HepG2 (cell line): ENCODE measurements around the gene PLBD2. TPM values are rescaled to one million over a fixed set of nuclear protein-coding genes. Genes with fewer than 3 reads are reported as not detected.

Experiments used
- ATAC-seq: fragments of 200-7000 bp; cut with Tn5 transposase; 3 replicates; pipeline ENCODE4 v1.9.1; 2020; ENCODE audit warnings: mild to moderate bottlenecking, moderate library complexity
- BruUV-seq: library from RNA; stranded (reverse); fragments of 400-500 nt; replicated peaks from 2 replicates; lab custom pipeline; 2021; lab: Mats Ljungman, UMichigan
- CTCF ChIA-PET: fragments of 300-600 bp; formaldehyde crosslinking; extraction: SDS; loops from one replicate; lab custom pipeline; 2021; ENCODE audit warnings: low total read pairs, inconsistent platforms, low intra/inter-chr PET ratio; lab: Yijun Ruan, JAX
- POLR2A ChIA-PET: fragments of 350-600 bp; sonication (Branson Sonifier 250); formaldehyde crosslinking; loops from one replicate; lab custom pipeline; 2020; ENCODE audit warnings: antibody characterized with exemption, inconsistent platforms; lab: Yijun Ruan, JAX
- DNase-seq: peaks from one replicate; pipeline ENCODE4 v3.0.0-alpha.2; 2015; ENCODE audit warnings: low spot score
- FAIRE-seq: peaks from 3 replicates; lab custom pipeline; 2011; peaks lifted over from hg19 to GRCh38; lab: Jason Lieb, UNC
- H2AFZ ChIP-seq: one replicate; pipeline ENCODE4 v1.6.1; 2011; ENCODE audit warnings: low read length, inconsistent platforms
- H3K27ac ChIP-seq: fragments of 300-600 bp; 3 replicates; pipeline ENCODE4 v1.8.0; 2011; ENCODE audit warnings: mixed run types, mild to moderate bottlenecking, mixed read lengths, low read length, inconsistent platforms; ENCODE audit not compliant: insufficient read depth; ENCODE audit errors: extremely low read length
- H3K27me3 ChIP-seq, 2 experiments: fragments of 200-600 bp in 1 of 2; 2 replicates in 1 of 2; 3 replicates in 1 of 2; pipeline versions ENCODE4 v1.6.0 to v1.8.0; 2011; ENCODE audit warnings: low read length in 2 of 2, mild to moderate bottlenecking in 2 of 2, moderate library complexity in 2 of 2, inconsistent platforms in 1 of 2; ENCODE audit not compliant: insufficient read depth in 2 of 2, control insufficient read depth in 1 of 2
- H3K36me3 ChIP-seq, 2 experiments: fragments of 200-600 bp in 1 of 2; replicated peaks in 1 of 2; 2 replicates in 1 of 2; 3 replicates in 1 of 2; pipeline versions ENCODE4 v1.5.1 to v1.8.0; 2011; ENCODE audit warnings: low read length in 2 of 2, inconsistent platforms in 1 of 2; ENCODE audit not compliant: insufficient read depth in 2 of 2, control insufficient read depth in 1 of 2
- H3K4me1 ChIP-seq: 2 replicates; pipeline ENCODE4 v1.5.1; 2012; ENCODE audit warnings: low read length, inconsistent platforms; ENCODE audit not compliant: insufficient read depth
- H3K4me2 ChIP-seq: 2 replicates; pipeline ENCODE4 v1.6.0; 2011; ENCODE audit warnings: low read depth, low read length, inconsistent platforms
- H3K4me3 ChIP-seq, 3 experiments: fragments of 200-600 bp in 1 of 3; sonication (generic), shearing (Covaris generic) in 1 of 3; replicated peaks in 1 of 3; 2 replicates each; pipeline ENCODE4 v1.5.1; 2011 to 2016; ENCODE audit warnings: low read length in 3 of 3, inconsistent platforms in 2 of 3, low read depth in 2 of 3, mild to moderate bottlenecking in 2 of 3, control low read depth in 1 of 3, mixed read lengths in 1 of 3; ENCODE audit not compliant: insufficient read depth in 1 of 3
- H3K79me2 ChIP-seq: one replicate; pipeline ENCODE4 v1.6.1; 2011; ENCODE audit warnings: low read length, inconsistent platforms; ENCODE audit not compliant: insufficient read depth
- H3K9ac ChIP-seq: 2 replicates; pipeline ENCODE4 v1.6.0; 2011; ENCODE audit warnings: mild to moderate bottlenecking, low read depth, low read length, inconsistent platforms; ENCODE audit not compliant: insufficient read depth
- H3K9me3 ChIP-seq: 2 replicates; pipeline ENCODE4 v1.5.1; 2012; ENCODE audit warnings: mild to moderate bottlenecking, low read length
- H4K20me1 ChIP-seq: 2 replicates; pipeline ENCODE4 v1.6.0; 2011; ENCODE audit warnings: inconsistent platforms, mild to moderate bottlenecking, low read length, moderate library complexity; ENCODE audit not compliant: insufficient read depth
- AGO1 ChIP-seq: fragments of 200-400 bp; formaldehyde crosslinking; IDR thresholded peaks from 2 replicates; pipeline ENCODE4 v1.6.1; 2017; ENCODE audit warnings: mild to moderate bottlenecking, low read depth, low read length, moderate library complexity; ENCODE audit not compliant: poor library complexity, severe bottlenecking
- ATF1 ChIP-seq: IDR thresholded peaks from 2 replicates; pipeline ENCODE4 v1.6.1; 2016; ENCODE audit warnings: mild to moderate bottlenecking, control low read depth
- GTF3A ChIP-seq: sonication (generic); formaldehyde crosslinking; conservative IDR thresholded peaks from 2 replicates; pipeline ENCODE4 v1.4.0; 2020; ENCODE audit warnings: mild to moderate bottlenecking, missing genetic modification reagents
- MTF2 ChIP-seq: sonication (generic); formaldehyde crosslinking; IDR thresholded peaks from 2 replicates; pipeline ENCODE4 v1.5.0; 2020; ENCODE audit warnings: missing genetic modification reagents, borderline replicate concordance
- REXO4 ChIP-seq: sonication (generic); formaldehyde crosslinking; IDR thresholded peaks from 2 replicates; pipeline ENCODE4 v1.8.0; 2022; ENCODE audit warnings: missing genetic modification reagents, mild to moderate bottlenecking, borderline replicate concordance
- ZFP36L1 ChIP-seq: sonication (generic); formaldehyde crosslinking; IDR thresholded peaks from 2 replicates; pipeline ENCODE4 v1.8.0; 2022; ENCODE audit warnings: mild to moderate bottlenecking, missing genetic modification reagents, moderate library complexity
- ZNF660 ChIP-seq: sonication (generic); formaldehyde crosslinking; IDR thresholded peaks from 2 replicates; pipeline ENCODE4 v1.5.1; 2020; ENCODE audit warnings: mild to moderate bottlenecking, low read depth, missing genetic modification reagents, borderline replicate concordance
- ZNF768 ChIP-seq: sonication (generic); formaldehyde crosslinking; IDR thresholded peaks from 2 replicates; pipeline ENCODE4 v1.4.0; 2020; ENCODE audit warnings: missing genetic modification reagents
- WGBS: methylation state at CpG from one replicate; pipeline ENCODE4 v1.1.6; 2017; ENCODE audit warnings: low lambda C conversion rate; 5-methylcytosine and 5-hydroxymethylcytosine counted together
- in situ Hi-C: cut with HindIII; loops from 2 replicates; pipeline ENCODE4 v1.10.0; 2017; ENCODE audit warnings: low pct_unique_long_range_greater_than_20kb; ENCODE audit not compliant: extremely low pct_ligation_motif_present
- intact Hi-C: fragments of 100-400 bp; cut with micrococcal nuclease; formaldehyde crosslinking; loops from one replicate; pipeline ENCODE4 v1.10.0; 2022; ENCODE audit not compliant: unreplicated experiment
- polyA plus RNA-seq, 8 experiments: library from polyadenylated mRNA; depleted of rRNA in 3 of 8; stranded (reverse) in 7 of 8; unstranded in 1 of 8; fragments of >200 nt; fragmentation: Illumina TruSeq in 4 of 8; extraction: Trizol in 4 of 8; gene quantifications; 2 replicates each; pipeline versions ENCODE4 v1.2.1 to v1.2.3, GENCODE V29; 2011 to 2016; ENCODE audit warnings: low read depth in 4 of 8, missing spikeins in 1 of 8, mixed read lengths in 1 of 8; ENCODE audit not compliant: insufficient read depth in 1 of 8
- total RNA-seq, 5 experiments: library from RNA; depleted of rRNA; stranded (reverse); fragments of >200 nt; fragmentation: Illumina TruSeq; extraction: Trizol; gene quantifications; 2 replicates each; pipeline ENCODE4 v1.2.3, GENCODE V29; 2016; ENCODE audit warnings: low read depth in 1 of 5
- TF ChIP-seq, protein P1 (sequence below): sonication (generic); formaldehyde crosslinking; IDR thresholded peaks from 2 replicates; pipeline ENCODE4 v1.8.0; 2022; ENCODE audit warnings: missing genetic modification reagents, low read depth, mild to moderate bottlenecking, borderline replicate concordance
- TF ChIP-seq, protein P2 (sequence below): sonication (generic); formaldehyde crosslinking; IDR thresholded peaks from 2 replicates; pipeline ENCODE4 v1.8.1; 2023; ENCODE audit warnings: missing genetic modification reagents, mild to moderate bottlenecking, borderline replicate concordance
- TF ChIP-seq, protein P3 (sequence below): sonication (generic); formaldehyde crosslinking; IDR thresholded peaks from 2 replicates; pipeline ENCODE4 v1.4.0; 2020; ENCODE audit warnings: missing genetic modification reagents, borderline replicate concordance
- TF ChIP-seq, protein P4 (sequence below): sonication (generic); formaldehyde crosslinking; IDR thresholded peaks from 2 replicates; pipeline ENCODE4 v1.4.0; 2020; ENCODE audit warnings: missing genetic modification reagents, borderline replicate concordance

Gene PLBD2
- total and polyA plus RNA-seq, 2 of the 13 experiments (the other 11 are each of a cell fraction or from before 2014, with no cell fraction given), result 6.7 to 8.5 TPM

DNA sequence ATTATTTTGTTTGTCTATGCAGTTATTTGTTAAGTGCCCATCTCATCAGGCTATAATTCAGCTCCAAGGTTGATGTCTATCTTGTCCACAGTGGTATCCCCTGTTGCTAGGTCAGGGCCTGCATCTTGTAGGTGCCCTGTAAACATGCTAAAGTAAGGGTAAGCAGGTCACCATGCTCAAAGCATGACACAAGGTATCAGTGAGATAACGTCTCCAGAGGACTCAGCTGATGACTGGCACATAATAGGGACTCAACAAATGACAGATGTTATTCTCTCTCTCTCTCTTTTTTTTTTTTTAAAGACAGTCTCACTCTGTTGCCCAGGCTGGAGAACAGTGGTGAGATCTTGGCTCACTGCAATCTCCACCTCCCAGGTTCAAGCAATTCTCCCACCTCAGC is 66.1 kb downstream of the PLBD2 start:
- no peak overlapping the region for H3K4me3 ChIP-seq
- H3K79me2 ChIP-seq, result no peaks in the 10 kb centered on the region
- H3K27ac ChIP-seq, result no peak overlapping the region
- CTCF ChIA-PET, result interaction anchor here (0.8 to 2.0 kb wide), 3 partner anchors 112 to 227 kb away, joined by 3 to 18 read pairs (median 6); no protein-coding TSS in a partner anchor
- H3K27me3 ChIP-seq, result no peaks in the 10 kb centered on the region
- no peak overlapping the region for H3K4me2 ChIP-seq
- H3K36me3 ChIP-seq, result no peaks in the 10 kb centered on the region
- no peak overlapping the region for H3K9ac ChIP-seq
- BruUV-seq, result no TSS peak
- POLR2A ChIA-PET, result no interaction called here
- FAIRE-seq (no peak), ATAC-seq (no peak), DNase-seq (no peak)
- no peak overlapping the region for H2AFZ ChIP-seq
- 85% methylated on average over 1 of the region's 1 CpG for WGBS
- no peaks in the 10 kb centered on the region for H4K20me1 ChIP-seq
- intact Hi-C loops, result loop anchor here (10.0 kb wide), 1 partner anchor 230 kb away; no protein-coding TSS in a partner anchor
- in situ Hi-C loops, result no loop called here
- TF ChIP-seq, protein P1, sequence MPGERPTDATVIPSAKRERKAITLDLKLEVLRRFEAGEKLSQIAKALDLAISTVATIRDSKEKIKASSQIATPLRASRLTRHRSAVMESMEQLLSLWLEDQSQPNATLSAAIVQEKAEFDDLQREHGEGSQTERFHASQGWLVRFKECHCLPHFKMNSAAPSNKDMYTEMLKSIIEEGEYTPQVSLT (CRISPR knock-in tag), result no peak
- TF ChIP-seq AGO1 (no peak), GTF3A (CRISPR knock-in tag) (no peak), ATF1 (CRISPR knock-in tag) (no peak), MTF2 (CRISPR knock-in tag) (no peak), ZNF768 (CRISPR knock-in tag) (no peak), ZFP36L1 (CRISPR knock-in tag) (no peak), ZNF660 (CRISPR knock-in tag) (no peak), REXO4 (CRISPR knock-in tag) (no peak)
- TF ChIP-seq, protein P2, sequence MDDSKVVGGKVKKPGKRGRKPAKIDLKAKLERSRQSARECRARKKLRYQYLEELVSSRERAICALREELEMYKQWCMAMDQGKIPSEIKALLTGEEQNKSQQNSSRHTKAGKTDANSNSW (CRISPR knock-in tag), result no peak
- TF ChIP-seq, protein P3, sequence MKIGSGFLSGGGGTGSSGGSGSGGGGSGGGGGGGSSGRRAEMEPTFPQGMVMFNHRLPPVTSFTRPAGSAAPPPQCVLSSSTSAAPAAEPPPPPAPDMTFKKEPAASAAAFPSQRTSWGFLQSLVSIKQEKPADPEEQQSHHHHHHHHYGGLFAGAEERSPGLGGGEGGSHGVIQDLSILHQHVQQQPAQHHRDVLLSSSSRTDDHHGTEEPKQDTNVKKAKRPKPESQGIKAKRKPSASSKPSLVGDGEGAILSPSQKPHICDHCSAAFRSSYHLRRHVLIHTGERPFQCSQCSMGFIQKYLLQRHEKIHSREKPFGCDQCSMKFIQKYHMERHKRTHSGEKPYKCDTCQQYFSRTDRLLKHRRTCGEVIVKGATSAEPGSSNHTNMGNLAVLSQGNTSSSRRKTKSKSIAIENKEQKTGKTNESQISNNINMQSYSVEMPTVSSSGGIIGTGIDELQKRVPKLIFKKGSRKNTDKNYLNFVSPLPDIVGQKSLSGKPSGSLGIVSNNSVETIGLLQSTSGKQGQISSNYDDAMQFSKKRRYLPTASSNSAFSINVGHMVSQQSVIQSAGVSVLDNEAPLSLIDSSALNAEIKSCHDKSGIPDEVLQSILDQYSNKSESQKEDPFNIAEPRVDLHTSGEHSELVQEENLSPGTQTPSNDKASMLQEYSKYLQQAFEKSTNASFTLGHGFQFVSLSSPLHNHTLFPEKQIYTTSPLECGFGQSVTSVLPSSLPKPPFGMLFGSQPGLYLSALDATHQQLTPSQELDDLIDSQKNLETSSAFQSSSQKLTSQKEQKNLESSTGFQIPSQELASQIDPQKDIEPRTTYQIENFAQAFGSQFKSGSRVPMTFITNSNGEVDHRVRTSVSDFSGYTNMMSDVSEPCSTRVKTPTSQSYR (CRISPR knock-in tag), result no peak
- TF ChIP-seq, protein P4, sequence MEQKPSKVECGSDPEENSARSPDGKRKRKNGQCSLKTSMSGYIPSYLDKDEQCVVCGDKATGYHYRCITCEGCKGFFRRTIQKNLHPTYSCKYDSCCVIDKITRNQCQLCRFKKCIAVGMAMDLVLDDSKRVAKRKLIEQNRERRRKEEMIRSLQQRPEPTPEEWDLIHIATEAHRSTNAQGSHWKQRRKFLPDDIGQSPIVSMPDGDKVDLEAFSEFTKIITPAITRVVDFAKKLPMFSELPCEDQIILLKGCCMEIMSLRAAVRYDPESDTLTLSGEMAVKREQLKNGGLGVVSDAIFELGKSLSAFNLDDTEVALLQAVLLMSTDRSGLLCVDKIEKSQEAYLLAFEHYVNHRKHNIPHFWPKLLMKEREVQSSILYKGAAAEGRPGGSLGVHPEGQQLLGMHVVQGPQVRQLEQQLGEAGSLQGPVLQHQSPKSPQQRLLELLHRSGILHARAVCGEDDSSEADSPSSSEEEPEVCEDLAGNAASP, result no peak
- no peaks in the 10 kb centered on the region for H3K9me3 ChIP-seq
- H3K4me1 ChIP-seq, result peaks cover 33% of the 10 kb centered on the region
